ENCODE data around the gene ACSL6.

The ACSL6 gene

DNA sequence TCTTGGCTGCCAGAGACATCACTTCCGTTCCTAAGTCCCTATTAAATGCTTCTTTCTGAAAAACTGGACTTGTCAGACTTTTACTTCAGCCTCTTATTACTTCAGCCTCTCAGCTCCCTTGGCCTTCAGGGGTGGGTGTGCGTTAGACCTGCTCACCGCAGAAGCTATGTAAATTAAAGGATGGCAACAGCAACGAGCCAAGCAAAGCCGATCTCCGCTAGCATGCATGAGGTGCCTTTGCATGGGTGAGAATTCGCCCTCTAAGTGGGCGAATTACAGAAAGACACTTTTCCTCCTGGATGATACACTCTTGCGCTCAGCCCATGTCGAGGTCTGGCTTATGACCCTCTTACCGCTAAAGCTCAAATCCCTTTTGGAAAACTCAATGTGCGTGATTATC lies 38.1 kb upstream of the ACSL6 start:
- DNase-seq: no peak
- in situ Hi-C loops (cut with HindIII; ENCODE audit: low pct_ligation_motif_present, low pct_unique_long_range_greater_than_20kb, low sequenced_read_pairs): no loop called here

GRCh38 chr5:132049093-132049492 lies 37.6 kb upstream of the ACSL6 start:
- in situ Hi-C loops (cut with HindIII; ENCODE audit: low pct_ligation_motif_present, low pct_unique_long_range_greater_than_20kb, low sequenced_read_pairs): no loop called here
- DNase-seq: no peak

- no peak for DNase-seq
- in situ Hi-C loops (cut with HindIII; ENCODE audit: low pct_ligation_motif_present, low pct_unique_long_range_greater_than_20kb, low sequenced_read_pairs): no loop called here
Observed at GRCh38 chr5:132046880-132047299, 35.4 kb upstream of the ACSL6 start.

GRCh38 chr5:132044207-132044606 lies 32.7 kb upstream of the ACSL6 start:
- no peak for DNase-seq
- in situ Hi-C loops (cut with HindIII; ENCODE audit: low pct_ligation_motif_present, low pct_unique_long_range_greater_than_20kb, low sequenced_read_pairs): no loop called here

DNA sequence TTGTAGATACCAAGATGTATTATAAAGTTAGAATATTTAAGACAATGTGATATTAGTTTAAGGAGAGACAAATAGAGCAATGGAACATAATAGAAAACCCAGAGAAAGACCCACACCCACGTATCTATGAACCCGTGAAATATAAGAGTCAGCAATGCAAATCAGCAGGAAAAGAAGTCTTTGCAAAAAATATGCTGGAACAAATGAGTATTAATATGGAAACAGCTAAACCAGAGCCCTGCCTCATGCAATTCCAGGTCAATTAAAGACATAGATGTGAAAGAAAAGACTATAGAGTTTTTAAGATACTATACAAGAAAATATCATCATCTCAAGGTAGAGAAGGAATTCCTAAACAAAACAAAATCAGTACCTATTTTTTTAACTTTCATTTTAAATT lies 25.9 kb upstream of the ACSL6 start:
- in situ Hi-C loops (cut with HindIII; ENCODE audit: low pct_ligation_motif_present, low pct_unique_long_range_greater_than_20kb, low sequenced_read_pairs): no loop called here
- DNase-seq: no peak

DNA sequence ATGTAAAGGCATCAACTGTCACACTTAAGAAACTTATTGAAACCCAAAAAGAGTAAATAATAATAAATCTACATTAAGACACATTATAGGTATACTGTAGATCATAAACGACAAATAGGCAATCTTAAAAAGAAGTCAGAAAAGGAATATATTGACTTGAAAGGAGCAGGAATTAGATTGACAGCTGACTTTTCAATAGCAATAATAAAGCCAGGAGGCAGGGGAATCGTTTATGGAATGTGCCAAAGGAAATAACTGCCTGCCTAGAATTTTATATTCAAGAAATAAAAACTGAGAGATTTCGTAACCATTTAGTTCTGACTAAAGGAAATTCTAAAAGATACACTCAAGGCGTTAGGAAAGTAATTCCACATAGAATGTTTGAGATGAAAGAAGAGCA lies 21.7 kb upstream of the ACSL6 start:
- in situ Hi-C loops (cut with HindIII; ENCODE audit: low pct_ligation_motif_present, low pct_unique_long_range_greater_than_20kb, low sequenced_read_pairs): no loop called here
- no peak for DNase-seq

- in situ Hi-C loops (cut with HindIII; ENCODE audit: low pct_ligation_motif_present, low pct_unique_long_range_greater_than_20kb, low sequenced_read_pairs): no loop called here
- DNase-seq: no peak
Observed at GRCh38 chr5:132032196-132032595, 20.7 kb upstream of the ACSL6 start.

DNA sequence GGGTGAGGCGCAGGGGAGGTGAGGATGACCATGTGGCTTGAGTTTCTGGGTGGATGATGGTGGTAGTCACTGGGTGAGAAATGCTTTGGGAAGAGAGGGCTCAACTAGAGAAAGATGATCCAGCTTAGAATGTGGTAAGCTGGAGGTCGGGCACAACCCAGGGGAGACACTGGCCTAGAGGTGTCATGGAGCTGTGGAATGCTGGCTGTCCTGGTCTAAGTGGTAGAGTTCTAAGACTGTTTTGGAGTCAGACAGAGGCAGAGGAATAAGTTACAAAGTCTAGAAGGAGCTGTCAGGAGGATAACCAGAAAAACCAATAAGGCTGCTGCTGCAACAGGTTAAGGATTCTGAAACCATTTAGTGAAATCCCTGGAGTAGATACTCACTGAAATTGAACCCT lies 19.2 kb upstream of the ACSL6 start:
- DNase-seq: no peak
- in situ Hi-C loops (cut with HindIII; ENCODE audit: low pct_ligation_motif_present, low pct_unique_long_range_greater_than_20kb, low sequenced_read_pairs): no loop called here

- in situ Hi-C loops (cut with HindIII; ENCODE audit: low pct_ligation_motif_present, low pct_unique_long_range_greater_than_20kb, low sequenced_read_pairs): no loop called here
- DNase-seq: no peak
Observed at GRCh38 chr5:132029609-132030330, 18.3 kb upstream of the ACSL6 start.

DNA sequence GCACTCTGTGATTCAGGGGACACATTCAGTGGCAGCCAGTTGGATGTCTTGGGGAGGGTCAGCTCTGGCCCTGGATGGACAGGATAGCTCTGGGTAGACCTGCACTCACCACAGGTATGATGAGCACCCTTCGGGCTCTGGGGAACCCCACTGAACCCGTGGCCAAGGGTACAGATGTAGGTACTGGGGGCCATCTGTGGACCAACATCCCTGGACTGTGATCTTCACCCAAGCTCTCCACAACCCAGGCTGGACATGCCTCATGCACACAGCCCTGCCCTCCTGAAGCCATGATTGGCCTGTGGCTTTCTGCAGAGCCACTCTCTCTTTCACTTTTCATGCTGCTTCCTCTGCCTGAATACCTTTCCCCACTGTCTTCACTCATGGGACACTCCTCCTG lies 15.6 kb upstream of the ACSL6 start:
- DNase-seq: no peak
- in situ Hi-C loops (cut with HindIII; ENCODE audit: low pct_ligation_motif_present, low pct_unique_long_range_greater_than_20kb, low sequenced_read_pairs): no loop called here

- in situ Hi-C loops (cut with HindIII; ENCODE audit: low pct_ligation_motif_present, low pct_unique_long_range_greater_than_20kb, low sequenced_read_pairs): no loop called here
- no peak for DNase-seq
Observed at GRCh38 chr5:132026516-132027008, 15.1 kb upstream of the ACSL6 start.

- DNase-seq: no peak
- in situ Hi-C loops (cut with HindIII; ENCODE audit: low pct_ligation_motif_present, low pct_unique_long_range_greater_than_20kb, low sequenced_read_pairs): no loop called here
Observed at GRCh38 chr5:132025403-132025971, 14.0 kb upstream of the ACSL6 start.

DNA sequence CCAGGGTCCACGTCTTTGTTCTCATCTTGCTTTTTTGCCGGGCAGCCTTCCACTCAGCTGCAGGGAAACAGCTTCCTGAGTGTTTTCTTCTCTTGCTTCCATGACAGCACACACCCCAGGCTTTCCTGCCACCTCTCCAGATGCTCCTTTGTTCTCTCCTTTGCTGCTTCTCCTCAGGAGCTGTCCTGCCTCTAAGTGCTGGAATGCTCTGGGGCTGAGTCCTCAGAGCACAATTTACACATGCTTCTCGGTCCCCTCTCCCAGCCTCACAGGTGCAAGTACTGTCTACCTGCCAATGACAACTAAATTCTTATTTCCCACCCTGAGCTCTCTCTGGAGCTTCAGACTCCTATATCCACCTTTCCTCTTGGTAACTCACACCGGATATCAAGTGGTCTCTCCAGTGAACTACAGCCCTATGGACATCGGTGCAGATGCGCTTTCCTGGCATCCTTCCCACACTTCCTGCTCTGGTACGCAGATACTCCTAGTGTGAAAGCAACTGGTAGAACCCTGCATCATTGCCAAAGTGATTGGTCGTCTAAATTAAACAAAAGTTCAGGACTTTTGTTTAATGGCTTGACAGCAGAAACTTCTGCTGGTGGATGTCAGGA lies 13.4 kb upstream of the ACSL6 start:
- DNase-seq: no peak
- in situ Hi-C loops (cut with HindIII; ENCODE audit: low pct_ligation_motif_present, low pct_unique_long_range_greater_than_20kb, low sequenced_read_pairs): no loop called here

DNA sequence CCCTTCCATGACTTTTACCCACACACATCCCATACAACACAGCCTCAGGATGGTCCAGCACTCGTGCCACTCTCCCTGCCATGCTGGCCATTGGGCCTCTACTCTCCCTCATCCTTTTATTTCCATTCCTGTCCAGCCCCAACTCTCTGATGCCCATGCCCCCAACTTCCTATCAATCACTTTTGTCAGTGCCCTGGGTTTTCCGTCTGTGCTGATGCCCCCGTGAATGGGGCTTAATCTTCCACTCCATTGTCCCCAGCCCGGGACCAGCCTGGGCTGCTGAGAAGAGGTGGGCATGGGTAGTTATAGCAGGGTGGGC lies 12.6 kb upstream of the ACSL6 start:
- DNase-seq: no peak
- in situ Hi-C loops (cut with HindIII; ENCODE audit: low pct_ligation_motif_present, low pct_unique_long_range_greater_than_20kb, low sequenced_read_pairs): no loop called here

- no peak for DNase-seq
- in situ Hi-C loops (cut with HindIII; ENCODE audit: low pct_ligation_motif_present, low pct_unique_long_range_greater_than_20kb, low sequenced_read_pairs): no loop called here
Observed at GRCh38 chr5:132023258-132024116, 12.0 kb upstream of the ACSL6 start.

- in situ Hi-C loops (cut with HindIII; ENCODE audit: low pct_ligation_motif_present, low pct_unique_long_range_greater_than_20kb, low sequenced_read_pairs): no loop called here
- DNase-seq: no peak
Observed at GRCh38 chr5:132022737-132023136, 11.3 kb upstream of the ACSL6 start.

- no peak for DNase-seq
- in situ Hi-C loops (cut with HindIII; ENCODE audit: low pct_ligation_motif_present, low pct_unique_long_range_greater_than_20kb, low sequenced_read_pairs): no loop called here
Observed at GRCh38 chr5:132021654-132022053, 10.2 kb upstream of the ACSL6 start.

- in situ Hi-C loops (cut with HindIII; ENCODE audit: low pct_ligation_motif_present, low pct_unique_long_range_greater_than_20kb, low sequenced_read_pairs): no loop called here
- DNase-seq: no peak
Observed at GRCh38 chr5:132020568-132021339, 9.3 kb upstream of the ACSL6 start.

All from ACHN (cell line).